ENCODE data around the gene COQ8B.

The COQ8B gene

GRCh38 chr19:40691421-40692211, 25.1 kb downstream of the COQ8B start:
- DNase-seq (ENCODE audit: low read depth in 2 of 2) = no peak

- peak; percentile 71 to 86 for DNase-seq (ENCODE audit: low read depth in 2 of 2)
Observed at GRCh38 chr19:40690693-40691420, 25.8 kb downstream of the COQ8B start.

GRCh38 chr19:40690050-40690692, 26.5 kb downstream of the COQ8B start, which contains the start of gene NUMBL:
Gene NUMBL (minus strand): TSS chr19:40690651. CDS start chr19:40690483, 168 bp downstream.
- no peak for DNase-seq (ENCODE audit: low read depth in 2 of 2)

GRCh38 chr19:40689339-40690049, 27.2 kb downstream of the COQ8B start:
- DNase-seq (ENCODE audit: low read depth in 2 of 2) = no peak

- DNase-seq (ENCODE audit: low read depth in 2 of 2) = no peak
Observed at GRCh38 chr19:40688987-40689338, 27.7 kb downstream of the COQ8B start.

- no peak for DNase-seq (ENCODE audit: low read depth in 2 of 2)
Observed at GRCh38 chr19:40688309-40688708, 28.4 kb downstream of the COQ8B start.

- peak in 1 of 2 donors; percentile 32 for DNase-seq (ENCODE audit: low read depth in 2 of 2)
Observed at GRCh38 chr19:40687525-40688016, 29.1 kb downstream of the COQ8B start.

GRCh38 chr19:40686882-40687524, 29.7 kb downstream of the COQ8B start:
- no peak for DNase-seq (ENCODE audit: low read depth in 2 of 2)

- DNase-seq (ENCODE audit: low read depth in 2 of 2) = no peak
Observed at GRCh38 chr19:40685563-40685962, 31.1 kb downstream of the COQ8B start.

- DNase-seq (ENCODE audit: low read depth in 2 of 2) = no peak
Observed at GRCh38 chr19:40685016-40685526, 31.6 kb downstream of the COQ8B start.

GRCh38 chr19:40684280-40684679, 32.4 kb downstream of the COQ8B start:
- DNase-seq (ENCODE audit: low read depth in 2 of 2) = no peak

- DNase-seq (ENCODE audit: low read depth in 2 of 2) = no peak
Observed at GRCh38 chr19:40683437-40683836, 33.2 kb downstream of the COQ8B start.

GRCh38 chr19:40682431-40682964, 34.2 kb downstream of the COQ8B start:
- no peak for DNase-seq (ENCODE audit: low read depth in 2 of 2)

GRCh38 chr19:40681039-40681438, 35.6 kb downstream of the COQ8B start:
- DNase-seq (ENCODE audit: low read depth in 2 of 2) = no peak

- DNase-seq (ENCODE audit: low read depth in 2 of 2) = no peak
Observed at GRCh38 chr19:40677156-40677555, 39.5 kb downstream of the COQ8B start.

- DNase-seq (ENCODE audit: low read depth in 2 of 2) = no peak
Observed at GRCh38 chr19:40674291-40674690, 42.4 kb downstream of the COQ8B start.

- DNase-seq (ENCODE audit: low read depth in 2 of 2) = no peak
Observed at GRCh38 chr19:40673397-40673796, 43.3 kb downstream of the COQ8B start.

- DNase-seq (ENCODE audit: low read depth in 2 of 2) = no peak
Observed at GRCh38 chr19:40672573-40673299, 44.0 kb downstream of the COQ8B start.

- DNase-seq (ENCODE audit: low read depth in 2 of 2) = no peak
Observed at GRCh38 chr19:40672038-40672437, 44.6 kb downstream of the COQ8B start.

GRCh38 chr19:40671404-40671803, 45.3 kb downstream of the COQ8B start:
- no peak for DNase-seq (ENCODE audit: low read depth in 2 of 2)
